Natural killer cell (primary cell): ENCODE measurements around the gene TBC1D9B. TPM values are rescaled to one million over a fixed set of nuclear protein-coding genes. Genes with fewer than 3 reads are reported as not detected.

Source experiments
- ATAC-seq, 3 donors: fragments of 150-1000 bp in 2 of 3; fragments of 200-7000 bp in 1 of 3; cut with Tn5 transposase; 1 replicate in 1 of 3; 2 replicates in 2 of 3; pipeline ENCODE4 v1.10.0; 2021; ENCODE audit warnings: mild to moderate bottlenecking in 2 of 3, moderate library complexity in 2 of 3
- DNase-seq, 2 donors: peaks; one replicate each; pipeline versions ENCODE4 v3.0.0 to v3.0.0-alpha.2; 2013 to 2021; ENCODE audit warnings: mixed read lengths in 1 of 2
- H3K27ac ChIP-seq: one replicate; pipeline ENCODE4 v1.5.1; 2013; ENCODE audit warnings: mild to moderate bottlenecking, low read length
- H3K27me3 ChIP-seq: one replicate; pipeline ENCODE4 v1.6.1; 2013; ENCODE audit warnings: low read length; ENCODE audit not compliant: control insufficient read depth, insufficient read depth
- H3K36me3 ChIP-seq: one replicate; pipeline ENCODE4 v1.6.1; 2013; ENCODE audit warnings: low read length; ENCODE audit not compliant: control insufficient read depth, insufficient read depth
- H3K4me1 ChIP-seq: one replicate; pipeline ENCODE4 v1.6.1; 2013; ENCODE audit warnings: low read length; ENCODE audit not compliant: control insufficient read depth, insufficient read depth
- H3K4me3 ChIP-seq: one replicate; pipeline ENCODE4 v1.5.1; 2013; ENCODE audit warnings: low read length
- H3K9me3 ChIP-seq: one replicate; pipeline ENCODE4 v1.6.1; 2013; ENCODE audit warnings: low read length; ENCODE audit not compliant: control insufficient read depth, insufficient read depth
- H3K27ac Mint-ChIP-seq, 2 donors: one replicate each; pipeline ENCODE4 v1.8.0; 2022; ENCODE audit warnings: mild to moderate bottlenecking in 2 of 2, mixed read lengths in 2 of 2, moderate library complexity in 1 of 2
- H3K27me3 Mint-ChIP-seq, 2 donors: one replicate each; pipeline ENCODE4 v1.8.0; 2022; ENCODE audit warnings: low read depth in 2 of 2, mixed read lengths in 2 of 2
- H3K36me3 Mint-ChIP-seq: one replicate; pipeline ENCODE4 v1.8.0; 2022; ENCODE audit warnings: mixed read lengths
- H3K4me1 Mint-ChIP-seq, 2 donors: one replicate each; pipeline ENCODE4 v1.8.0; 2022; ENCODE audit warnings: mixed read lengths in 2 of 2
- H3K4me3 Mint-ChIP-seq: one replicate; pipeline ENCODE4 v1.8.0; 2022; ENCODE audit warnings: mild to moderate bottlenecking, moderate library complexity, mixed read lengths
- H3K9me3 Mint-ChIP-seq, 2 donors: one replicate each; pipeline ENCODE4 v1.8.0; 2022; ENCODE audit warnings: mixed read lengths in 2 of 2
- CTCF ChIP-seq: fragments of 200-600 bp; IDR thresholded peaks from one replicate; pipeline ENCODE4 v1.8.0; 2022; ENCODE audit warnings: antibody characterized with exemption
- WGBS: methylation state at CpG from one replicate; pipeline ENCODE4 v1.1.7; 2013; ENCODE audit warnings: missing lambda C conversion rate; ENCODE audit not compliant: insufficient coverage; 5-methylcytosine and 5-hydroxymethylcytosine counted together
- intact Hi-C: fragments of 100-400 bp; cut with micrococcal nuclease; formaldehyde crosslinking; loops from one replicate; pipeline ENCODE4 v1.14.2; 2022
- total RNA-seq, 4 donors: library from RNA; stranded (reverse); fragments of 120-200 nt in 1 of 4; gene quantifications; one replicate each; pipeline versions ENCODE4 v1.2.3 to v1.2.4, GENCODE V29; 2013 to 2022

Gene TBC1D9B
- total RNA-seq, 3 donors from 2014 or later (not counting 1 experiment from before 2014, with no cell fraction given) = 102 to 115 (median 113) TPM

- 97% methylated on average over 27 of the region's 27 CpGs for WGBS
- Histone ChIP-seq H3K36me3 (no peaks in the 10 kb centered on the region), H3K9me3 (no peaks in the 10 kb centered on the region), H3K27me3 (no peaks in the 10 kb centered on the region), H3K4me1 (peaks cover 16% of the 10 kb centered on the region), H3K27ac (no peak overlapping the region), H3K4me3 (no peak overlapping the region)
- H3K9me3 Mint-ChIP-seq = no peaks in the 10 kb centered on the region
- no peaks in the 10 kb centered on the region for H3K36me3 Mint-ChIP-seq
- intact Hi-C loops = no loop called here
- no peak overlapping the region for H3K4me3 Mint-ChIP-seq
- no peak for DNase-seq
- no peak overlapping the region for H3K27ac Mint-ChIP-seq
- no peaks in the 10 kb centered on the region for H3K4me1 Mint-ChIP-seq
- H3K27me3 Mint-ChIP-seq = peaks cover 0 to 3% of the 10 kb centered on the region in 2 donors
- no peak for TF ChIP-seq CTCF
- ATAC-seq = no peak
Measured at GRCh38 chr5:179812135-179812825, 95.4 kb downstream of the TBC1D9B start.

Other genes starting within 250 kb of the TBC1D9B start
- gene CBY3, start 226.9 kb downstream of the TBC1D9B start, total RNA-seq = not detected
- gene CANX, start 208.9 kb downstream of the TBC1D9B start, total RNA-seq = 100 to 1,000 TPM; 233 to 291 (median 260) TPM
- gene MAML1, start 175.1 kb downstream of the TBC1D9B start, total RNA-seq = 10 to 100 TPM; 28.8 to 45.4 (median 37.6) TPM
- gene LTC4S, start 113.9 kb downstream of the TBC1D9B start, total RNA-seq = 1 to 10 TPM; 3.0 to 5.4 (median 3.5) TPM
- gene MGAT4B, start 101.0 kb downstream of the TBC1D9B start, total RNA-seq = 100 to 1,000 TPM; 143 to 159 (median 144) TPM
- gene SQSTM1, start 87.0 kb downstream of the TBC1D9B start, total RNA-seq = 100 to 1,000 TPM; 474 to 707 (median 657) TPM
- gene MRNIP, start 49.1 kb downstream of the TBC1D9B start, total RNA-seq = 10 to 100 TPM; 19.7 to 40.2 (median 25.4) TPM
- gene RNF130, start 163.9 kb upstream of the TBC1D9B start, total RNA-seq = 10 to 100 TPM; 24.4 to 35.0 (median 25.5) TPM